HEK293 (cell line): Measurements from ENCODE around the gene MMADHC.
A peak's percentile ranks its signal among the peaks of the same experiment; 100 is the strongest.

ENCODE experiments used
- CTCF ChIA-PET: fragments of 350-600 bp; formaldehyde crosslinking; extraction: SDS; loops from one replicate; lab custom pipeline; 2021; ENCODE audit warnings: antibody characterized with exemption; lab: Yijun Ruan, JAX
- POLR2A ChIA-PET: fragments of 300-600 bp; formaldehyde crosslinking; extraction: SDS; loops from one replicate; lab custom pipeline; 2020; ENCODE audit warnings: antibody characterized with exemption, inconsistent platforms; lab: Yijun Ruan, JAX
- H3K27ac ChIP-seq: fragments of 200-500 bp; sonication (Bioruptor generic); 2 replicates; pipeline ENCODE4 v1.5.1; 2014; ENCODE audit warnings: low read depth, low read length, control low read depth, inconsistent platforms; ENCODE audit errors: extremely low read depth
- H3K36me3 ChIP-seq, 2 experiments: fragments of 200-500 bp in 1 of 2; sonication (Bioruptor generic) in 1 of 2; 1 replicate in 1 of 2; 2 replicates in 1 of 2; pipeline ENCODE4 v1.5.1; 2014 to 2017; ENCODE audit warnings: inconsistent platforms in 2 of 2, low read length in 2 of 2; ENCODE audit not compliant: control insufficient read depth in 2 of 2, insufficient read depth in 1 of 2
- H3K4me1 ChIP-seq: fragments of 200-500 bp; sonication (Bioruptor generic); 2 replicates; pipeline ENCODE4 v1.5.1; 2014; ENCODE audit warnings: mild to moderate bottlenecking, low read length, inconsistent platforms; ENCODE audit not compliant: control insufficient read depth, insufficient read depth
- H3K4me3 ChIP-seq: 2 replicates; pipeline ENCODE4 v1.5.1; 2011; ENCODE audit warnings: low read depth, mild to moderate bottlenecking, control low read depth, low read length, moderate library complexity
- H3K9me3 ChIP-seq: fragments of 200-500 bp; sonication (Bioruptor generic); 2 replicates; pipeline ENCODE4 v1.5.1; 2014; ENCODE audit warnings: low read depth, low read length, inconsistent platforms; ENCODE audit not compliant: control insufficient read depth, insufficient read depth
- HOXD13 ChIP-seq: sonication (generic); formaldehyde crosslinking; IDR thresholded peaks from 2 replicates; pipeline ENCODE4 v1.8.0; 2022; ENCODE audit warnings: missing genetic modification reagents, borderline replicate concordance
- KLF10 ChIP-seq: fragments of 450-650 bp; IDR thresholded peaks from 2 replicates; pipeline ENCODE4 v1.5.1; 2018; ENCODE audit warnings: missing biosample characterization, mild to moderate bottlenecking, missing genetic modification characterization
- KLF8 ChIP-seq: fragments of 450-650 bp; formaldehyde crosslinking; IDR thresholded peaks from 2 replicates; pipeline ENCODE4 v1.5.1; 2016; ENCODE audit warnings: missing biosample characterization, missing genetic modification characterization
- KLF9 ChIP-seq: fragments of 450-650 bp; formaldehyde crosslinking; IDR thresholded peaks from 2 replicates; pipeline ENCODE4 v1.5.1; 2016; ENCODE audit warnings: missing biosample characterization, missing genetic modification characterization, low read depth
- YY1 ChIP-seq: fragments of 450-650 bp; formaldehyde crosslinking; IDR thresholded peaks from 2 replicates; pipeline ENCODE4 v1.5.1; 2018; ENCODE audit warnings: missing biosample characterization, missing genetic modification characterization
- ZNF112 ChIP-seq: fragments of 450-650 bp; formaldehyde crosslinking; IDR thresholded peaks from 2 replicates; pipeline ENCODE4 v1.5.0; 2017; ENCODE audit warnings: missing biosample characterization, missing genetic modification characterization
- ZNF146 ChIP-seq: fragments of 450-650 bp; formaldehyde crosslinking; IDR thresholded peaks from 2 replicates; pipeline ENCODE4 v1.5.1; 2016; ENCODE audit warnings: missing biosample characterization, missing genetic modification characterization
- ZNF16 ChIP-seq: fragments of 450-650 bp; formaldehyde crosslinking; IDR thresholded peaks from 2 replicates; pipeline ENCODE4 v1.5.1; 2016; ENCODE audit warnings: low read depth, missing biosample characterization, missing genetic modification characterization
- ZNF202 ChIP-seq: fragments of 450-650 bp; formaldehyde crosslinking; IDR thresholded peaks from 2 replicates; pipeline ENCODE4 v1.5.1; 2016; ENCODE audit warnings: missing biosample characterization, missing genetic modification characterization, borderline replicate concordance
- ZNF24 ChIP-seq: fragments of 450-650 bp; formaldehyde crosslinking; IDR thresholded peaks from 2 replicates; pipeline ENCODE4 v1.5.1; 2016; ENCODE audit warnings: missing biosample characterization, missing genetic modification characterization
- ZNF335 ChIP-seq: fragments of 450-650 bp; formaldehyde crosslinking; conservative IDR thresholded peaks from 2 replicates; pipeline ENCODE4 v1.5.1; 2016; ENCODE audit warnings: missing biosample characterization, missing genetic modification characterization
- ZNF658 ChIP-seq: fragments of 450-650 bp; formaldehyde crosslinking; IDR thresholded peaks from 2 replicates; pipeline ENCODE4; 2016; ENCODE audit warnings: missing biosample characterization, missing genetic modification characterization
- ZNF664 ChIP-seq: fragments of 450-650 bp; formaldehyde crosslinking; IDR thresholded peaks from 2 replicates; pipeline ENCODE4 v1.5.1; 2016; ENCODE audit warnings: missing biosample characterization, missing genetic modification characterization
- TF ChIP-seq, protein P1 (sequence below): IDR thresholded peaks from 2 replicates; pipeline ENCODE4 v1.6.1; 2011; ENCODE audit warnings: mild to moderate bottlenecking, low read depth, low read length, borderline replicate concordance
- TF ChIP-seq, protein P2 (sequence below): fragments of 450-650 bp; formaldehyde crosslinking; IDR thresholded peaks from 2 replicates; pipeline ENCODE4; 2016; ENCODE audit warnings: missing biosample characterization, missing genetic modification characterization
- TF ChIP-seq, protein P3 (sequence below): fragments of 450-650 bp; IDR thresholded peaks from 2 replicates; pipeline ENCODE4 v1.5.1; 2018; ENCODE audit warnings: missing biosample characterization, missing genetic modification characterization
- TF ChIP-seq, protein P4 (sequence below): fragments of 450-650 bp; formaldehyde crosslinking; IDR thresholded peaks from 2 replicates; pipeline ENCODE4 v1.5.1; 2016; ENCODE audit warnings: missing biosample characterization, missing genetic modification characterization
- TF ChIP-seq, protein P5 (sequence below): fragments of 450-650 bp; formaldehyde crosslinking; IDR thresholded peaks from 2 replicates; pipeline ENCODE4 v1.5.1; 2016; ENCODE audit warnings: missing biosample characterization, missing genetic modification characterization

The MMADHC gene

DNA sequence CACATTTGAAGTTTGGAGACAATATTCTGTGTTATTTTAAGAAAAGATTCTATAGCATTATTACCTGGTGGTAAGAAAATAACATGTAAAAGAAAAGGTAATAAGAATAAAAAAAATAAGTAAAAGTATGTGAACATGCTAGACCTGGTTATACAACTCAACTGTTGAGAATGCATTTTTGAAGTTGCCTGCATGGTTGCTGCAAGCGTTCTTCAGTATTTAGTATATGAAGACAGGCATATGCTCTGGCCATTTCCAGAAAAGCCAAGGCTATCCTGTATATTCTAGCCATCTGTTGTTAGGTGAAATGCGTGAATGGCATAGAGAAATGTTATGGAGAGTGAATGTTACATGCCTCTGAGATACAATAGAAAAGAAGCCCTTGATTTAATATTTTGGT lies 6.8 kb upstream of the MMADHC start (continued):
- TF ChIP-seq, protein P1, sequence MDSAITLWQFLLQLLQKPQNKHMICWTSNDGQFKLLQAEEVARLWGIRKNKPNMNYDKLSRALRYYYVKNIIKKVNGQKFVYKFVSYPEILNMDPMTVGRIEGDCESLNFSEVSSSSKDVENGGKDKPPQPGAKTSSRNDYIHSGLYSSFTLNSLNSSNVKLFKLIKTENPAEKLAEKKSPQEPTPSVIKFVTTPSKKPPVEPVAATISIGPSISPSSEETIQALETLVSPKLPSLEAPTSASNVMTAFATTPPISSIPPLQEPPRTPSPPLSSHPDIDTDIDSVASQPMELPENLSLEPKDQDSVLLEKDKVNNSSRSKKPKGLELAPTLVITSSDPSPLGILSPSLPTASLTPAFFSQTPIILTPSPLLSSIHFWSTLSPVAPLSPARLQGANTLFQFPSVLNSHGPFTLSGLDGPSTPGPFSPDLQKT, result no peak
- TF ChIP-seq KLF9 (no peak), YY1 (tag by site-specific recombination) (no peak), ZNF24 (tag by site-specific recombination) (no peak), ZNF658 (no peak), ZNF112 (tag by site-specific recombination) (no peak)
- TF ChIP-seq, protein P2, sequence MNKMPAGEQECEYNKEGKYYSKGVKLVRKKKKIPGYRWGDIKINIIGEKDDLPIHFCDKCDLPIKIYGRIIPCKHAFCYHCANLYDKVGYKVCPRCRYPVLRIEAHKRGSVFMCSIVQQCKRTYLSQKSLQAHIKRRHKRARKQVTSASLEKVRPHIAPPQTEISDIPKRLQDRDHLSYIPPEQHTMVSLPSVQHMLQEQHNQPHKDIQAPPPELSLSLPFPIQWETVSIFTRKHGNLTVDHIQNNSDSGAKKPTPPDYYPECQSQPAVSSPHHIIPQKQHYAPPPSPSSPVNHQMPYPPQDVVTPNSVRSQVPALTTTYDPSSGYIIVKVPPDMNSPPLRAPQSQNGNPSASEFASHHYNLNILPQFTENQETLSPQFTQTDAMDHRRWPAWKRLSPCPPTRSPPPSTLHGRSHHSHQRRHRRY, result no peak

DNA sequence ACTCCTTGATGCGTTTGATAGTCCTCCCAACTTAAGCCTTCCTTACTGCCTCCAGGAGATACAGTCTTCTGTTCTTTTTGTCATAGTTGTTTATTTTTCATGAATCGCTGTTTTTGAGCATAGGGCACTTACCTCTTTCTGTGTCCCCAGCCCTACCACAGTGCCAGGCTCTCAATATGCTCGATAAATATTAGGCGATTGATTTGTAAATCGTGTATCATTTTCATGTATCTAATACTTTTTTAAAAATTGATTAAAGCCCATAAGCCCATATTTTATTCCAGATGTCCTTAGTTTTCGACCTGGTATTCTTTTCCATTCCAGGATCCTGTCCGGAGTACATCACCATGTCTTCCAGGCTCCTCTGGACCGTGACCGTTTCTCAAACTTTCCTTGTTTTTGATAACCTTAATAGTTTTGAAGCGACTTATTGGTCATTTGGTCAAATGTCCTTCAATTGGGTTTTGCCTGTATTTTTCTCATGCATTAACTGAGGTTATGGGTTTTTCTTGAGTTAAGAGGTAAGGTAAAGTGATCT lies 444 bp upstream of the MMADHC start:
- no peak overlapping the region for H3K27ac ChIP-seq
- H3K9me3 ChIP-seq, result no peaks in the 10 kb centered on the region
- peaks cover 13 to 24% of the 10 kb centered on the region in 2 experiments for H3K36me3 ChIP-seq
- ChIA-PET CTCF (no interaction called here), POLR2A (no interaction called here)
- TF ChIP-seq, protein P3, sequence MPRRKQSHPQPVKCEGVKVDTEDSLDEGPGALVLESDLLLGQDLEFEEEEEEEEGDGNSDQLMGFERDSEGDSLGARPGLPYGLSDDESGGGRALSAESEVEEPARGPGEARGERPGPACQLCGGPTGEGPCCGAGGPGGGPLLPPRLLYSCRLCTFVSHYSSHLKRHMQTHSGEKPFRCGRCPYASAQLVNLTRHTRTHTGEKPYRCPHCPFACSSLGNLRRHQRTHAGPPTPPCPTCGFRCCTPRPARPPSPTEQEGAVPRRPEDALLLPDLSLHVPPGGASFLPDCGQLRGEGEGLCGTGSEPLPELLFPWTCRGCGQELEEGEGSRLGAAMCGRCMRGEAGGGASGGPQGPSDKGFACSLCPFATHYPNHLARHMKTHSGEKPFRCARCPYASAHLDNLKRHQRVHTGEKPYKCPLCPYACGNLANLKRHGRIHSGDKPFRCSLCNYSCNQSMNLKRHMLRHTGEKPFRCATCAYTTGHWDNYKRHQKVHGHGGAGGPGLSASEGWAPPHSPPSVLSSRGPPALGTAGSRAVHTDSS (tag by site-specific recombination), result no peak
- TF ChIP-seq ZNF146 (tag by site-specific recombination) (no peak), ZNF664 (tag by site-specific recombination) (peak; percentile 60), ZNF335 (tag by site-specific recombination) (peak; percentile 73; the same call in 1 of the 2 replicates), KLF8 (tag by site-specific recombination) (0 out of 2 replicates have a peak, but pooled peaks have one; percentile 50), ZNF16 (tag by site-specific recombination) (0 out of 2 replicates have a peak, but pooled peaks have one; percentile 8), KLF10 (peak; percentile 30; the same call in 1 of the 2 replicates)
- TF ChIP-seq, protein P4, sequence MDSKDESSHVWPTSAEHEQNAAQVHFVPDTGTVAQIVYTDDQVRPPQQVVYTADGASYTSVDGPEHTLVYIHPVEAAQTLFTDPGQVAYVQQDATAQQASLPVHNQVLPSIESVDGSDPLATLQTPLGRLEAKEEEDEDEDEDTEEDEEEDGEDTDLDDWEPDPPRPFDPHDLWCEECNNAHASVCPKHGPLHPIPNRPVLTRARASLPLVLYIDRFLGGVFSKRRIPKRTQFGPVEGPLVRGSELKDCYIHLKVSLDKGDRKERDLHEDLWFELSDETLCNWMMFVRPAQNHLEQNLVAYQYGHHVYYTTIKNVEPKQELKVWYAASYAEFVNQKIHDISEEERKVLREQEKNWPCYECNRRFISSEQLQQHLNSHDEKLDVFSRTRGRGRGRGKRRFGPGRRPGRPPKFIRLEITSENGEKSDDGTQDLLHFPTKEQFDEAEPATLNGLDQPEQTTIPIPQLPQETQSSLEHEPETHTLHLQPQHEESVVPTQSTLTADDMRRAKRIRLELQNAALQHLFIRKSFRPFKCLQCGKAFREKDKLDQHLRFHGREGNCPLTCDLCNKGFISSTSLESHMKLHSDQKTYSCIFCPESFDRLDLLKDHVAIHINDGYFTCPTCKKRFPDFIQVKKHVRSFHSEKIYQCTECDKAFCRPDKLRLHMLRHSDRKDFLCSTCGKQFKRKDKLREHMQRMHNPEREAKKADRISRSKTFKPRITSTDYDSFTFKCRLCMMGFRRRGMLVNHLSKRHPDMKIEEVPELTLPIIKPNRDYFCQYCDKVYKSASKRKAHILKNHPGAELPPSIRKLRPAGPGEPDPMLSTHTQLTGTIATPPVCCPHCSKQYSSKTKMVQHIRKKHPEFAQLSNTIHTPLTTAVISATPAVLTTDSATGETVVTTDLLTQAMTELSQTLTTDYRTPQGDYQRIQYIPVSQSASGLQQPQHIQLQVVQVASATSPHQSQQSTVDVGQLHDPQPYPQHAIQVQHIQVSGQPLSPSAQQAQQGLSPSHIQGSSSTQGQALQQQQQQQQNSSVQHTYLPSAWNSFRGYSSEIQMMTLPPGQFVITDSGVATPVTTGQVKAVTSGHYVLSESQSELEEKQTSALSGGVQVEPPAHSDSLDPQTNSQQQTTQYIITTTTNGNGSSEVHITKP, result 0 out of 2 replicates have a peak, but pooled peaks have one; percentile 17
- peak overlapping the region; percentile 61 for H3K4me3 ChIP-seq
- H3K4me1 ChIP-seq, result no peaks in the 10 kb centered on the region

DNA sequence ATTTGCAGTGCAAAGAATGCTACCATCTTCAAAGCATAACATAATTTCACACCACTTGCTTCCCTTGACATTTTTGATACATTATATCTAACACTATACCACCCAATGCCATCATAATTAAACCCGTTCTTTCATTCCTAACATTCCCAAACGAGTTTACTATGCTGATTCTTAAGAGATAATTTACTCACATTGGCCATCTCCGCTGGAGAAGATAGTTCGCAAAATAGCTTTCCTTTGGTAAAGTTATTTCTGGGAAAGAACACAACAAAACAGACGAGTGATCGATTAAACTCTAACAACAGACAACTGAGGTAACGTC lies 716 bp downstream of the MMADHC start:
- POLR2A ChIA-PET, result interaction anchor here (0.6 to 0.7 kb wide), 2 partner anchors 310 to 581 kb away, joined by 3 read pairs; no protein-coding TSS in a partner anchor
- H3K4me1 ChIP-seq, result no peaks in the 10 kb centered on the region
- peak overlapping the region; percentile 91 for H3K27ac ChIP-seq
- peak overlapping the region; percentile 61 for H3K4me3 ChIP-seq
- H3K9me3 ChIP-seq, result no peaks in the 10 kb centered on the region
- H3K36me3 ChIP-seq, result peaks cover 19 to 35% of the 10 kb centered on the region in 2 experiments
- CTCF ChIA-PET, result interaction anchor here (0.7 to 1.2 kb wide), 3 partner anchors 21 to 1652 kb away, joined by 3 to 4 read pairs (median 4); no protein-coding TSS in a partner anchor
- TF ChIP-seq, protein P5, sequence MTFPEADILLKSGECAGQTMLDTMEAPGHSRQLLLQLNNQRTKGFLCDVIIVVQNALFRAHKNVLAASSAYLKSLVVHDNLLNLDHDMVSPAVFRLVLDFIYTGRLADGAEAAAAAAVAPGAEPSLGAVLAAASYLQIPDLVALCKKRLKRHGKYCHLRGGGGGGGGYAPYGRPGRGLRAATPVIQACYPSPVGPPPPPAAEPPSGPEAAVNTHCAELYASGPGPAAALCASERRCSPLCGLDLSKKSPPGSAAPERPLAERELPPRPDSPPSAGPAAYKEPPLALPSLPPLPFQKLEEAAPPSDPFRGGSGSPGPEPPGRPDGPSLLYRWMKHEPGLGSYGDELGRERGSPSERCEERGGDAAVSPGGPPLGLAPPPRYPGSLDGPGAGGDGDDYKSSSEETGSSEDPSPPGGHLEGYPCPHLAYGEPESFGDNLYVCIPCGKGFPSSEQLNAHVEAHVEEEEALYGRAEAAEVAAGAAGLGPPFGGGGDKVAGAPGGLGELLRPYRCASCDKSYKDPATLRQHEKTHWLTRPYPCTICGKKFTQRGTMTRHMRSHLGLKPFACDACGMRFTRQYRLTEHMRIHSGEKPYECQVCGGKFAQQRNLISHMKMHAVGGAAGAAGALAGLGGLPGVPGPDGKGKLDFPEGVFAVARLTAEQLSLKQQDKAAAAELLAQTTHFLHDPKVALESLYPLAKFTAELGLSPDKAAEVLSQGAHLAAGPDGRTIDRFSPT (tag by site-specific recombination), result no peak
- TF ChIP-seq ZNF202 (tag by site-specific recombination) (no peak), HOXD13 (no peak)
